WTC11 (cell line): ENCODE results near the gene KCTD1. TPM values are rescaled to one million over a fixed set of nuclear protein-coding genes. Genes with fewer than 3 reads are reported as not detected.

Source experiments
- ATAC-seq: fragments of 200-7000 bp; cut with Tn5 transposase; 2 replicates; pipeline ENCODE4 v1.10.0; 2021; ENCODE audit warnings: mild to moderate bottlenecking, moderate library complexity
- CTCF ChIA-PET: fragments of 300-600 bp; sonication (Branson Sonifier 250); formaldehyde crosslinking; loops from one replicate; lab custom pipeline; 2021; ENCODE audit warnings: antibody characterized with exemption; lab: Charles Lee
- POLR2A ChIA-PET: fragments of 350-600 bp; sonication (Branson Sonifier 250); formaldehyde crosslinking; loops from one replicate; lab custom pipeline; 2021; ENCODE audit warnings: antibody characterized with exemption; lab: Charles Lee
- DNase-seq: peaks from one replicate; pipeline ENCODE4 v3.0.0; 2021; ENCODE audit warnings: low spot score
- H3K27ac Mint-ChIP-seq: 2 replicates; pipeline ENCODE4 v1.8.0; 2021; ENCODE audit warnings: mixed read lengths
- H3K27me3 Mint-ChIP-seq: 2 replicates; pipeline ENCODE4 v1.8.0; 2021; ENCODE audit warnings: low read depth, mild to moderate bottlenecking, moderate library complexity, mixed read lengths
- H3K36me3 Mint-ChIP-seq: 2 replicates; pipeline ENCODE4 v1.8.0; 2021; ENCODE audit warnings: mixed read lengths
- H3K4me1 Mint-ChIP-seq: 2 replicates; pipeline ENCODE4 v1.8.0; 2022; ENCODE audit warnings: mixed read lengths
- H3K4me3 Mint-ChIP-seq: 2 replicates; pipeline ENCODE4 v1.8.0; 2021; ENCODE audit warnings: mild to moderate bottlenecking, moderate library complexity, mixed read lengths
- H3K9me3 Mint-ChIP-seq: 2 replicates; pipeline ENCODE4 v1.8.0; 2021; ENCODE audit warnings: mixed read lengths
- ATF1 ChIP-seq: sonication (generic); formaldehyde crosslinking; IDR thresholded peaks from 2 replicates; pipeline ENCODE4 v1.8.1; 2023; ENCODE audit warnings: mild to moderate bottlenecking, moderate library complexity, missing genetic modification reagents
- GABPB1 ChIP-seq: sonication (generic); formaldehyde crosslinking; IDR thresholded peaks from 2 replicates; pipeline ENCODE4 v1.8.1; 2023; ENCODE audit warnings: mild to moderate bottlenecking, missing genetic modification reagents
- MYBL2 ChIP-seq: sonication (generic); formaldehyde crosslinking; IDR thresholded peaks from 2 replicates; pipeline ENCODE4 v1.8.1; 2023; ENCODE audit warnings: mild to moderate bottlenecking, moderate library complexity, missing genetic modification reagents
- NR3C1 ChIP-seq: sonication (generic); formaldehyde crosslinking; conservative IDR thresholded peaks from 2 replicates; pipeline ENCODE4 v1.8.1; 2023; ENCODE audit warnings: low read depth, mild to moderate bottlenecking, missing genetic modification reagents
- PRRX2 ChIP-seq: fragments of 250-450 bp; sonication (Bioruptor Pico); IDR thresholded peaks from 2 replicates; pipeline ENCODE4 v1.8.0; 2021; ENCODE audit warnings: mild to moderate bottlenecking
- RELA ChIP-seq: sonication (generic); formaldehyde crosslinking; IDR thresholded peaks from 2 replicates; pipeline ENCODE4 v1.8.1; 2022; ENCODE audit warnings: missing genetic modification reagents, mild to moderate bottlenecking, borderline replicate concordance
- TEAD1 ChIP-seq: sonication (generic); formaldehyde crosslinking; IDR thresholded peaks from 2 replicates; pipeline ENCODE4 v1.8.0; 2022; ENCODE audit warnings: mild to moderate bottlenecking, missing genetic modification reagents
- ZNF219 ChIP-seq: sonication (generic); formaldehyde crosslinking; IDR thresholded peaks from 2 replicates; pipeline ENCODE4 v1.8.0; 2023; ENCODE audit warnings: missing genetic modification reagents, mild to moderate bottlenecking, borderline replicate concordance
- ZNF671 ChIP-seq: fragments of 250-450 bp; sonication (Bioruptor Pico); IDR thresholded peaks from 2 replicates; pipeline ENCODE4 v1.8.0; 2021; ENCODE audit warnings: mild to moderate bottlenecking
- total RNA-seq: library from RNA; stranded (reverse); gene quantifications from 3 replicates; pipeline ENCODE4 v1.2.3, GENCODE V29; 2021
- TF ChIP-seq, protein P1 (sequence below): sonication (generic); formaldehyde crosslinking; IDR thresholded peaks from 2 replicates; pipeline ENCODE4 v1.8.1; 2023; ENCODE audit warnings: mild to moderate bottlenecking, missing genetic modification reagents, moderate library complexity
- TF ChIP-seq, protein P2 (sequence below): sonication (generic); formaldehyde crosslinking; IDR thresholded peaks from 2 replicates; pipeline ENCODE4 v1.8.1; 2022; ENCODE audit warnings: low read depth, missing genetic modification reagents, borderline replicate concordance
- TF ChIP-seq, protein P3 (sequence below): sonication (generic); formaldehyde crosslinking; IDR thresholded peaks from 2 replicates; pipeline ENCODE4 v1.8.0; 2023; ENCODE audit warnings: mild to moderate bottlenecking, missing genetic modification reagents
- TF ChIP-seq, protein P4 (sequence below): fragments of 250-450 bp; sonication (Bioruptor Pico); conservative IDR thresholded peaks from 2 replicates; pipeline ENCODE4 v1.9.0; 2021; ENCODE audit warnings: mild to moderate bottlenecking
- TF ChIP-seq, protein P5 (sequence below): sonication (generic); formaldehyde crosslinking; IDR thresholded peaks from 2 replicates; pipeline ENCODE4 v1.8.0; 2022; ENCODE audit warnings: missing genetic modification reagents
- TF ChIP-seq, protein P6 (sequence below): fragments of 250-450 bp; sonication (Bioruptor Pico); IDR thresholded peaks from 2 replicates; pipeline ENCODE4 v1.9.0; 2021; ENCODE audit warnings: mild to moderate bottlenecking, borderline replicate concordance

Gene KCTD1
- total RNA-seq, 1 experiment from 2014 or later = 23.3 TPM

DNA sequence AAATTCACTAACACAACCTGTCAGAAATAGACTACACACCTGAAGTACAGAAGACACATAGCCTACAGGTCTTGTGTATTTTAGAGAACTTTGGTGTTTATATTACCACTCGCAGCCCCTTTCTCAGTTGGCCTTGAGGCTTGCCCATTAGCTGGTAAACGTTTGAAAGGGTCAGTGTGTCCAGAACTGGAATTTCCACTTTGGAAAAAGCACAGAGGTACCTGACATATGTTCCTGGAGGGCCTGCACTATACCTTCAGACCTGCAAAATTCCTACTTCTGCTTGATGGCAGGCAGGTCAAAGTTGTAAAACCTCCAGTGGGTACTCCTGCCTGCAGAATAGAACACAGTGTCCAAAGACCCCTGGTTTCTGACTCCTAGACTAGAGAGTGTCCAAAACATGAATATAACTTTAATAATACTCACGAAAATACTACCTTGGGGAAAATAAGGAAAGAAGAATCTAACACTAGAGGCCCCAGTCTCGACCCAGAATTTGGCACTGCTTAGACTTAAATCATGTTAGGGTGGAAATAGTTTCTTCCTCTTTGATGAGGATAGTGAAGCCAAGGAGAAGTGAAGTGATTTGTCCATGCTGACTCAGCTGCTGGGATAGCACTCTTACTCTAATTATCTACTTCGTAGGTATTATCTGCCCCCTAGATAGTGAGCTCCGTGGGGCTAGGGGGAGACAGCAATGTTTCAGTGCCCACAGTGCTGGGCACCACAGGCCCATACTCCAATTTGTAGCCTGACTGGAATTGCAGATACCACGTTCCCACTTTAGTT is 2.8 kb downstream of the KCTD1 start:
- peaks cover 51% of the 10 kb centered on the region for H3K4me1 Mint-ChIP-seq
- ATAC-seq (no peak), DNase-seq (no peak)
- no peaks in the 10 kb centered on the region for H3K9me3 Mint-ChIP-seq
- H3K4me3 Mint-ChIP-seq = peak overlapping the region; percentile 80
- H3K36me3 Mint-ChIP-seq = no peaks in the 10 kb centered on the region; the same call in 1 of the 2 replicates
- TF ChIP-seq, protein P1, sequence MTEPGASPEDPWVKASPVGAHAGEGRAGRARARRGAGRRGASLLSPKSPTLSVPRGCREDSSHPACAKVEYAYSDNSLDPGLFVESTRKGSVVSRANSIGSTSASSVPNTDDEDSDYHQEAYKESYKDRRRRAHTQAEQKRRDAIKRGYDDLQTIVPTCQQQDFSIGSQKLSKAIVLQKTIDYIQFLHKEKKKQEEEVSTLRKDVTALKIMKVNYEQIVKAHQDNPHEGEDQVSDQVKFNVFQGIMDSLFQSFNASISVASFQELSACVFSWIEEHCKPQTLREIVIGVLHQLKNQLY (CRISPR knock-in tag) = no peak
- TF ChIP-seq ATF1 (CRISPR knock-in tag) = no peak
- ChIA-PET CTCF (interaction anchor here (0.8 to 3.3 kb wide), 3 partner anchors 24 to 75 kb away, joined by 3 to 18 read pairs (median 12); no protein-coding TSS in a partner anchor), POLR2A (no interaction called here)
- peaks cover 40% of the 10 kb centered on the region for H3K27me3 Mint-ChIP-seq
- H3K27ac Mint-ChIP-seq = no peak overlapping the region

DNA sequence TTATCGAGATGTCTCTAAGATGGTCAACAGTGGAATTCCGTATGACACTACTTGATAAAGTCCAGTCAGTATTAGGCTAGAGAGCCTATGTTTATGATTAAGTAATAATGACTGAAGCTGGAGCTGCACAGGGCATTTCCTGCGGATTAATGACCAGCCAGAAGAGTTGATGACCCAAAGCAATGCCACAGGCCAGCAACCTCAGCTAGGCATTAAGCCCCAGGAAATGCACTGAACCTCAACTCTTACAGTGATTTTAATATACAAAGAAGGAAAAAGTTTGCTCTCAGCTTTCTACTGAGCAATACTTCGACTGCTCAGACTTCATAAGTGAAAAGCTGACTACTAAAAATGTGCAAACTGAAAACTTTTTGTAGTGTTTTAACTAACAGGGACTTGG is 3.9 kb downstream of the KCTD1 start:
- no peak for DNase-seq
- H3K4me3 Mint-ChIP-seq = peak overlapping the region; percentile 1; the same call in 1 of the 2 replicates
- no peaks in the 10 kb centered on the region; the same call in 1 of the 2 replicates for H3K36me3 Mint-ChIP-seq
- peaks cover 53% of the 10 kb centered on the region for H3K4me1 Mint-ChIP-seq
- CTCF ChIA-PET = no interaction called here
- H3K27me3 Mint-ChIP-seq = peaks cover 32% of the 10 kb centered on the region
- H3K9me3 Mint-ChIP-seq = no peaks in the 10 kb centered on the region
- ATAC-seq = no peak
- POLR2A ChIA-PET = no interaction called here
- no peak for TF ChIP-seq RELA
- TF ChIP-seq, protein P2, sequence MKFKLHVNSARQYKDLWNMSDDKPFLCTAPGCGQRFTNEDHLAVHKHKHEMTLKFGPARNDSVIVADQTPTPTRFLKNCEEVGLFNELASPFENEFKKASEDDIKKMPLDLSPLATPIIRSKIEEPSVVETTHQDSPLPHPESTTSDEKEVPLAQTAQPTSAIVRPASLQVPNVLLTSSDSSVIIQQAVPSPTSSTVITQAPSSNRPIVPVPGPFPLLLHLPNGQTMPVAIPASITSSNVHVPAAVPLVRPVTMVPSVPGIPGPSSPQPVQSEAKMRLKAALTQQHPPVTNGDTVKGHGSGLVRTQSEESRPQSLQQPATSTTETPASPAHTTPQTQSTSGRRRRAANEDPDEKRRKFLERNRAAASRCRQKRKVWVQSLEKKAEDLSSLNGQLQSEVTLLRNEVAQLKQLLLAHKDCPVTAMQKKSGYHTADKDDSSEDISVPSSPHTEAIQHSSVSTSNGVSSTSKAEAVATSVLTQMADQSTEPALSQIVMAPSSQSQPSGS (CRISPR knock-in tag) = no peak
- H3K27ac Mint-ChIP-seq = no peak overlapping the region

DNA sequence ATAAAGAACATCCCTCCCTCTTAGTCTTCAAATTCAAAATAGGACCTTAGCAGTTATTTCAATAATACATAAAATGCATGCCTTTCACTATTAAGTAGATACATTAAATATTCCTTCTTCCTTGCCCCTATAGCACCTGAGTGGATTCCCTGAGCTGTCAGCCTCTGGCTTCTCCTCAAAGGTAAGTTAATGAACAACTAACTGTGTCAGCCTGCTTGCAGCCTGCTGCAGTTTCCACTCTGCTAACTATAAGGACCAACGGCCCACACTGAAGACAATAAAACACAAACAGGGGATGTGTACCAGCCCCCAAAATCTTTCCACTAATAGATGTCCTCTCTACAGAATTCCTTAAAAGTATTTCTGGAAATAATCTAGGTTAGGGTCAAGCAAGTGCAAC is 5.0 kb downstream of the KCTD1 start:
- POLR2A ChIA-PET = no interaction called here
- Mint-ChIP-seq H3K27me3 (peaks cover 32% of the 10 kb centered on the region), H3K36me3 (no peaks in the 10 kb centered on the region; the same call in 1 of the 2 replicates), H3K27ac (no peak overlapping the region), H3K4me3 (no peak overlapping the region), H3K4me1 (peaks cover 58% of the 10 kb centered on the region), H3K9me3 (no peaks in the 10 kb centered on the region)
- CTCF ChIA-PET = no interaction called here
- no peak for DNase-seq
- ATAC-seq = no peak
- TF ChIP-seq, protein P3, sequence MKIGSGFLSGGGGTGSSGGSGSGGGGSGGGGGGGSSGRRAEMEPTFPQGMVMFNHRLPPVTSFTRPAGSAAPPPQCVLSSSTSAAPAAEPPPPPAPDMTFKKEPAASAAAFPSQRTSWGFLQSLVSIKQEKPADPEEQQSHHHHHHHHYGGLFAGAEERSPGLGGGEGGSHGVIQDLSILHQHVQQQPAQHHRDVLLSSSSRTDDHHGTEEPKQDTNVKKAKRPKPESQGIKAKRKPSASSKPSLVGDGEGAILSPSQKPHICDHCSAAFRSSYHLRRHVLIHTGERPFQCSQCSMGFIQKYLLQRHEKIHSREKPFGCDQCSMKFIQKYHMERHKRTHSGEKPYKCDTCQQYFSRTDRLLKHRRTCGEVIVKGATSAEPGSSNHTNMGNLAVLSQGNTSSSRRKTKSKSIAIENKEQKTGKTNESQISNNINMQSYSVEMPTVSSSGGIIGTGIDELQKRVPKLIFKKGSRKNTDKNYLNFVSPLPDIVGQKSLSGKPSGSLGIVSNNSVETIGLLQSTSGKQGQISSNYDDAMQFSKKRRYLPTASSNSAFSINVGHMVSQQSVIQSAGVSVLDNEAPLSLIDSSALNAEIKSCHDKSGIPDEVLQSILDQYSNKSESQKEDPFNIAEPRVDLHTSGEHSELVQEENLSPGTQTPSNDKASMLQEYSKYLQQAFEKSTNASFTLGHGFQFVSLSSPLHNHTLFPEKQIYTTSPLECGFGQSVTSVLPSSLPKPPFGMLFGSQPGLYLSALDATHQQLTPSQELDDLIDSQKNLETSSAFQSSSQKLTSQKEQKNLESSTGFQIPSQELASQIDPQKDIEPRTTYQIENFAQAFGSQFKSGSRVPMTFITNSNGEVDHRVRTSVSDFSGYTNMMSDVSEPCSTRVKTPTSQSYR (CRISPR knock-in tag) = no peak
- no peak for TF ChIP-seq NR3C1 (CRISPR knock-in tag)
- TF ChIP-seq, protein P4, sequence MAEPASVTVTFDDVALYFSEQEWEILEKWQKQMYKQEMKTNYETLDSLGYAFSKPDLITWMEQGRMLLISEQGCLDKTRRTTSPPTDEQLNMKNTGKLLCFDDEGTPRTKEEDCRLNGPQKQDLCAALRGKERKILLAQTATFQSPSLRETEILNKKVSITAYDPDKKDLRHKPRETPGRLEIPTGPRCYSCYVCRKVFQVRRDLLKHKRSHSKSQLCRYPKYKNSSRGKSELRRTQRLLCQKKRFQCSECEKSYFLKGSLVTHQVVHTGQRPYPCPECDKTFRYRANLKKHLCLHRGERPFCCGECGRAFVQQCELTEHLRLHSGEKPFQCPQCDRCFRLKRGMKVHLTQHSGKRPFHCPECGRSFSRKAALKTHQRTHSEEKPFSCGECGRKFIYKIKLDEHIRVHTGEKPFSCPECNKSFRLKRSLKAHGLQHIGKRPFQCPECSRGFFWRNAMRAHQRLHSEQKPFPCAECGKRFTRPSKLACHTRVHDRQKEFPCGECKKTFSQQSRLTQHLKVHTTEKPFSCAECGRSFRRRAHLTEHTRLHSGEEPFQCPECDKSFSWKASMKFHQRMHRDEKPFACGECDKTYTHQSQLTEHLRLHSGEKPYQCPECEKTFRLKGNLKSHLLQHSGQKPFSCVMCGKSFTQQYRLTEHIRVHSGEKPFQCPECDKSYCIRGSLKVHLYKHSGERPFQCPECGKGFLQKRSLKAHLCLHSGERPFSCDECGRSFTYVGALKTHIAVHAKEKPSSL (CRISPR knock-in tag) = no peak
- TF ChIP-seq ZNF219 = no peak
- no peak for TF ChIP-seq GABPB1 (CRISPR knock-in tag)
- TF ChIP-seq, protein P5, sequence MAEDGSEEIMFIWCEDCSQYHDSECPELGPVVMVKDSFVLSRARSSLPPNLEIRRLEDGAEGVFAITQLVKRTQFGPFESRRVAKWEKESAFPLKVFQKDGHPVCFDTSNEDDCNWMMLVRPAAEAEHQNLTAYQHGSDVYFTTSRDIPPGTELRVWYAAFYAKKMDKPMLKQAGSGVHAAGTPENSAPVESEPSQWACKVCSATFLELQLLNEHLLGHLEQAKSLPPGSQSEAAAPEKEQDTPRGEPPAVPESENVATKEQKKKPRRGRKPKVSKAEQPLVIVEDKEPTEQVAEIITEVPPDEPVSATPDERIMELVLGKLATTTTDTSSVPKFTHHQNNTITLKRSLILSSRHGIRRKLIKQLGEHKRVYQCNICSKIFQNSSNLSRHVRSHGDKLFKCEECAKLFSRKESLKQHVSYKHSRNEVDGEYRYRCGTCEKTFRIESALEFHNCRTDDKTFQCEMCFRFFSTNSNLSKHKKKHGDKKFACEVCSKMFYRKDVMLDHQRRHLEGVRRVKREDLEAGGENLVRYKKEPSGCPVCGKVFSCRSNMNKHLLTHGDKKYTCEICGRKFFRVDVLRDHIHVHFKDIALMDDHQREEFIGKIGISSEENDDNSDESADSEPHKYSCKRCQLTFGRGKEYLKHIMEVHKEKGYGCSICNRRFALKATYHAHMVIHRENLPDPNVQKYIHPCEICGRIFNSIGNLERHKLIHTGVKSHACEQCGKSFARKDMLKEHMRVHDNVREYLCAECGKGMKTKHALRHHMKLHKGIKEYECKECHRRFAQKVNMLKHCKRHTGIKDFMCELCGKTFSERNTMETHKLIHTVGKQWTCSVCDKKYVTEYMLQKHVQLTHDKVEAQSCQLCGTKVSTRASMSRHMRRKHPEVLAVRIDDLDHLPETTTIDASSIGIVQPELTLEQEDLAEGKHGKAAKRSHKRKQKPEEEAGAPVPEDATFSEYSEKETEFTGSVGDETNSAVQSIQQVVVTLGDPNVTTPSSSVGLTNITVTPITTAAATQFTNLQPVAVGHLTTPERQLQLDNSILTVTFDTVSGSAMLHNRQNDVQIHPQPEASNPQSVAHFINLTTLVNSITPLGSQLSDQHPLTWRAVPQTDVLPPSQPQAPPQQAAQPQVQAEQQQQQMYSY (CRISPR knock-in tag) = no peak
- no peak for TF ChIP-seq MYBL2 (CRISPR knock-in tag)
- no peak for TF ChIP-seq TEAD1 (CRISPR knock-in tag)
- TF ChIP-seq, protein P6, sequence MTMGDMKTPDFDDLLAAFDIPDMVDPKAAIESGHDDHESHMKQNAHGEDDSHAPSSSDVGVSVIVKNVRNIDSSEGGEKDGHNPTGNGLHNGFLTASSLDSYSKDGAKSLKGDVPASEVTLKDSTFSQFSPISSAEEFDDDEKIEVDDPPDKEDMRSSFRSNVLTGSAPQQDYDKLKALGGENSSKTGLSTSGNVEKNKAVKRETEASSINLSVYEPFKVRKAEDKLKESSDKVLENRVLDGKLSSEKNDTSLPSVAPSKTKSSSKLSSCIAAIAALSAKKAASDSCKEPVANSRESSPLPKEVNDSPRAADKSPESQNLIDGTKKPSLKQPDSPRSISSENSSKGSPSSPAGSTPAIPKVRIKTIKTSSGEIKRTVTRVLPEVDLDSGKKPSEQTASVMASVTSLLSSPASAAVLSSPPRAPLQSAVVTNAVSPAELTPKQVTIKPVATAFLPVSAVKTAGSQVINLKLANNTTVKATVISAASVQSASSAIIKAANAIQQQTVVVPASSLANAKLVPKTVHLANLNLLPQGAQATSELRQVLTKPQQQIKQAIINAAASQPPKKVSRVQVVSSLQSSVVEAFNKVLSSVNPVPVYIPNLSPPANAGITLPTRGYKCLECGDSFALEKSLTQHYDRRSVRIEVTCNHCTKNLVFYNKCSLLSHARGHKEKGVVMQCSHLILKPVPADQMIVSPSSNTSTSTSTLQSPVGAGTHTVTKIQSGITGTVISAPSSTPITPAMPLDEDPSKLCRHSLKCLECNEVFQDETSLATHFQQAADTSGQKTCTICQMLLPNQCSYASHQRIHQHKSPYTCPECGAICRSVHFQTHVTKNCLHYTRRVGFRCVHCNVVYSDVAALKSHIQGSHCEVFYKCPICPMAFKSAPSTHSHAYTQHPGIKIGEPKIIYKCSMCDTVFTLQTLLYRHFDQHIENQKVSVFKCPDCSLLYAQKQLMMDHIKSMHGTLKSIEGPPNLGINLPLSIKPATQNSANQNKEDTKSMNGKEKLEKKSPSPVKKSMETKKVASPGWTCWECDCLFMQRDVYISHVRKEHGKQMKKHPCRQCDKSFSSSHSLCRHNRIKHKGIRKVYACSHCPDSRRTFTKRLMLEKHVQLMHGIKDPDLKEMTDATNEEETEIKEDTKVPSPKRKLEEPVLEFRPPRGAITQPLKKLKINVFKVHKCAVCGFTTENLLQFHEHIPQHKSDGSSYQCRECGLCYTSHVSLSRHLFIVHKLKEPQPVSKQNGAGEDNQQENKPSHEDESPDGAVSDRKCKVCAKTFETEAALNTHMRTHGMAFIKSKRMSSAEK (CRISPR knock-in tag) = no peak
- TF ChIP-seq PRRX2 (CRISPR knock-in tag) = no peak
- TF ChIP-seq ZNF671 = no peak
